NCI-H1105 (cell line): ENCODE data around the gene CCDC191.

Experiments
- DNase-seq: peaks from one replicate; lab custom pipeline; 2025; lab: John Stamatoyannopoulos, UW

CCDC191 gene, protein sequence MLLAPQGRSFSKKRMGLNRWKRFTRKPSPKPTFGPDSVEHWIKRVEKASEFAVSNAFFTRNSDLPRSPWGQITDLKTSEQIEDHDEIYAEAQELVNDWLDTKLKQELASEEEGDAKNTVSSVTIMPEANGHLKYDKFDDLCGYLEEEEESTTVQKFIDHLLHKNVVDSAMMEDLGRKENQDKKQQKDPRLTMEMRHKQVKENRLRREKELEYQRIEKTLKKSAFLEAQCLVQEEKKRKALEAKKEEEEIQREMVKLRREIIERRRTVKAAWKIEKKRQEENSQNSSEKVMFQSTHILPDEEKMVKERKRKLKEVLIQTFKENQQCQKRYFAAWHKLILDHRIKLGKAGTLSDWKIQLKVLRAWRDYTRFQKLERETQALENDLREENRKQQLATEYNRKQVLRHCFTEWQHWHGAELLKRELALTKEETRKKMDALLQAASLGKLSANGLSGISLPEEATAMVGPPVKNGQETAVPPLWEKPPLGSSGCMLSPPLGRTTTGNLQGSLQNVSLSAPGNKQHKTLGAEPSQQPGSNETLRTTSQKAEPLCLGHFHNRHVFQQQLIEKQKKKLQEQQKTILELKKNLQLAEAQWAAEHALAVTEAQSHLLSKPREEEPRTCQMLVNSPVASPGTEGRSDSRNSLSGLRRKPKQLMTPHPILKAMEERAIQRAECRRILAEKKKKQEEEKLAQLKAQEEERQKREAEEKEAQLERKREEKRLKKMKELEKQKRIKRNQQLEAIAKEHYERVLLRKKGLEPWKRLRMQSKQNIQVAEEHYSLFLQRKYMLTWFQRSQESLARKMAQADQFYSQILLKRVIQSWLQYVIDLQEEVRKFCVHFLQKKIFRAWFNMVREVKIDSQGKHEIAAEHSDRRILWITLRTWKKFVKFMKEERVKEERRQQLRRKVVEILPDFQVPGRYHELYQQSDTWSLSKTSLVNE

DNA sequence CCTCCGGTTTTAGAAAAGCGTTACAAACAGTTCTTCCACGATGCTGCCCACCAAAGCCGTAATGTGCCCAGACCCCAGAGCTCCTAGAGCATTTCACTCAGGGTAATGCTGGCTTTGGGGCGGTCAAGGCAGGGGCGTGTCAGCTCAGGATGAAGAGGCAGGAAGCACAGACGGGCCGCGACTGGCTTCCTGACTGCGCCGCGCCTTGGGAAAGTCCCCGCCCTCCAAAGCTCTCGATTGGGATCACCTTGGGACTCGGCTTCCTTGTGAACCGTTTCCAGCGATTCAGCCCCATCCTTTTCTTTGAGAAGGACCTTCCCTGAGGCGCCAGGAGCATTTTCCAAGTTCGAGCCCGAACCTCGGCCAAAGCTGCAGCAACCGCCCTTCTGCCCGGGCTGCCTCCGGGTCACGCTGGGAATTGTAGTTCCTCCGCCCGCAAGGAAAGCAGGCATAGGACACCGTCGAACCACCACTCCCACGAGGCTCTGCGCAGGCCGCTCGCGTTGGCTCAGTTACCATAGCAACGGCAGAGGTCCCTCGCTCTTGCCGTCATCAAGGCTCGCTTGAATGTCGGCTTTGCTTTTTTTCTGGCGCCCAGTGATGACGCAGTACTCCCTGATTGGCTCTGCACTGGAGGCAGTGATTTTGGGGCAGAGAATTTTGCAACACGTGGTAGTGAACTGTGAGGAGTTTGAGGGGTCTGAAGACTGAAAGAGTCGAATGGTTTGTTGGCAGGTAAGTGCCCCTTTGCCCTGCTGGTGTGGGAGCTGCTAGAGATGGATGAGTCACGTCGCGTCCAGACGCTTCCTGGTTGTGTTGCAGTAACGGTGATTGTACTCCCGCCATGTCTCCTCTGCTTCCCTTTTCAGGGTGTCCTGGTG lies at the start of gene CCDC191, which contains the start of gene QTRT2:
TSS of gene CCDC191 (minus strand) at position 397 of the 881 bp plus-strand sequence. CDS start at position 337, 60 bp downstream.
TSS of gene QTRT2 (plus strand) at position 608 of the 881 bp plus-strand sequence. CDS start 8,521 bp downstream, outside the sequence.
- peak; percentile 99 for DNase-seq

DNA sequence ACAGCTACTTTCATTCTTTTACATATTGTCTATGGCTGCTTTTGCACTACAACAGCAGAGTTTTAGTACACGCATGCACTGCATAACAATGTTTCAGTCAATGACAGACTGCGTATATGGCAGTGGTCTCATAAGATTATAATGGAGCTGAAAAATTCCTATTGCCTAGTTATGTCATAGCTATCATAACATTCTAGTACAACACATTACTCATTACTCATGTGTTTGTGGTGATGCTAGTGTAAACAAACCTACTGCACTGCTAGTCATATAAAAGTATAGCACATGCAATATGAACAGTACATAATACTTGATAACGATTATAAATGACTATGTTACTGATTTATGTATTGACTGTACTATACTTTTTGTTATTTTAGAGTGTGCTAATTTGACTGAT lies 48.1 kb upstream of the CCDC191 start:
- no peak for DNase-seq

DNA sequence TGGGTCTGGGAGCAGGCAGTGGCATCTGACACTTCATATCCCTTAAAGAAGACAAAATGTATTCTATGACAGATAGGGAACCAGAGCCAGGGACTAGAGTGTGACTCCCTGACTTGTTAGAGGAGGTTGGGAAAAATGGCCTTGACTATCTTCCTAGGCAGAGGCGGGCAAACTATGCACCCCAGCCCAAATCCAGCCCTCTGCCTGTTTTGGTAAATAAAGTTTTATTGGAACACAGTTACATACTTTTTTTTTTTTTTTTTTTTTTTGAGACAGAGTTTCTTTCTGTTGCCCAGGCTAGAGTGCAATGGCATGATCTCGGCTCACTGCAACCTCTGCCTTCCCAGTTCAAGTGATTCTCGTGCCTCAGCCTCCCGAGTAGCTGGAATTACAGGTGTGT lies 47.5 kb upstream of the CCDC191 start:
- DNase-seq, result no peak

DNA sequence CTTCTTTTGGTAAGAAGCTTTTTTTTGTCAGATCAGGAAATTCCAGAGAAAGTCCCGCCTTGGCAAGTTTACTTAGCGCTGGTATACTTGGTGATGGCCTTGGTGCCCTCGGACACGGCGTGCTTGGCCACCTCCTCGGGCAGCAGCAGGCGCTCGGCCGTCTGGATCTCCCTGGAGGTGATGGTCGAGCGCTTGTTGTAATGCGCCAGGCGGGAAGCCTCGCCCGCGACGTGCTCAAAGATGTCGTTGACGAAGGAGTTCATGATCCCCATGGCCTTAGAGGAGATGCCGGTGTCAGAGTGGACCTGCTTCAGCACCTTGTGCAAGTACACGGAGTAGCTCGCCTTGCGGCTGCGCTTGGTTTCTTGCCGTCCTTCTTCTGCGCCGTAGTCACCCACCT lies 46.9 kb upstream of the CCDC191 start:
- no peak for DNase-seq

DNA sequence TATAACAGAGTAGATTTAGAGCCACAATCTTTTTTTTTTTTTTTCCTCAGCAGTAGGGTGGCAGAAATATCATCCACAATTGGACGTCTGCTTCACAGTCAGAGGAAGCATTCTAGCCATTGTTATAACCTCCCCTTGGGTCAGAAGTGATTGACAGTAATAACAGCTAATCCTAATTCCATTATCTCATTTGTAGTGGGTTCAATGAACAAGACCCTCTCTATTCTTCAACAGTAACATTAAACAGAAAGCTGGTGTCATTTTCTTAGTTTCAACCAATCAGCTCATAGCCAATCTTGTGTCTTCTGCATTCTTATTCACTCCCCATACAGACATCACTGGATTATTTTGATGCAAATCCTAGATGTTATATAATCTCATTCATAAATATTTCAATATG lies 44.8 kb upstream of the CCDC191 start:
- DNase-seq, result no peak

DNA sequence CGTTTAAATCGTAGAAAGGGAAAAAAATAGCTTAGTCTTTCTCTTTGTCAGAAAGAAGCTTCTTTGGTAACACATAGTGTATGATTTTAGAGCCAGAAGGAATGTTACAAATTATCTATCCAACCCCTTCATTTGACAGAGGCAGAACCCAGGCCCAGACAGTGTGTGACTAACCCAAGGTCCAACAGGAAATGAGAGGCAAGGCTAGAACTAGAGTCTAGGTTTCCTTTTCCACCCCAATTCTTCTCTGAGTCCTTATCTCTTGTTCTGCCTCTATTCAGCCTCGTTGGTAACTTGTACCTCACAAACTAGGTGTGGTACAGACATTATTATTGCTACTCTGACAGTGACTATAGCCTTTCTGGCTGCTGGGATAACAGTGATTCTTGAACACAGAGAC lies 39.5 kb upstream of the CCDC191 start:
- DNase-seq, result no peak

DNA sequence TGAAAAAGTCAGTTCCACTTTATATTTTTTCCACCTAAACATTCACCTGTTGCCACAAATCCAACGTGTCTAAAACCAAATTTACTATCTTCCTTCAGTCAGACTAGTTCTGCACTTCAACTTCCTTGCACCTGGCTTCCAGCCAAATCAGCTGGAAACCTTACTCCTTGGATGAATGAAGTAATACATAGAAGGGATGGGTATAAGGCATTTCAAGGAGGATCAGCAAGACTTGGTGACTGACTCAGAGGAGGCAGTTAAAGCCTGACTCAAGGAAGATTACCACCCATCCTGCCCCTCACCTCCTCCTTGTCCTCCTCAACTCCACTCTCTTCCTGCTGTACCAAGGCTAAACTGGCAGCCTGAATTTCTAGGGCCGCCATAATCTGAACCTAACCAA lies 37.3 kb upstream of the CCDC191 start:
- DNase-seq, result no peak

DNA sequence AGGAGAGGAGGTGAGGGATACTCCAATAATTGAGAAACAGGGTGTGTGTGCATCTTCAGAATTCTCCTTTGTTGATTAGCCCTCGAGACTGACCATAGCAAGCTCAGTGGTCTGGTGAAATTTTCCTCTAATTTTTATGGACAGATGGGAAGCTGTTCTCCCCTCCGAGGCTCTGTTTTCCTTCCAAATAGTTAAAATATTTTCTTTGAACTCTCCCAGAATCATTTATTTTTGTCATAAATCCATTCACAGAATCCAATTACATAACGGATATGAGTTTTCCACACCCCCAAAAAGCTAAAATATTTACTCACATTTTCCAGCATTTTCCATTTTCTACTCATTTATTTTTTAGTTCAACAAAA lies 36.7 kb upstream of the CCDC191 start:
- no peak for DNase-seq

DNA sequence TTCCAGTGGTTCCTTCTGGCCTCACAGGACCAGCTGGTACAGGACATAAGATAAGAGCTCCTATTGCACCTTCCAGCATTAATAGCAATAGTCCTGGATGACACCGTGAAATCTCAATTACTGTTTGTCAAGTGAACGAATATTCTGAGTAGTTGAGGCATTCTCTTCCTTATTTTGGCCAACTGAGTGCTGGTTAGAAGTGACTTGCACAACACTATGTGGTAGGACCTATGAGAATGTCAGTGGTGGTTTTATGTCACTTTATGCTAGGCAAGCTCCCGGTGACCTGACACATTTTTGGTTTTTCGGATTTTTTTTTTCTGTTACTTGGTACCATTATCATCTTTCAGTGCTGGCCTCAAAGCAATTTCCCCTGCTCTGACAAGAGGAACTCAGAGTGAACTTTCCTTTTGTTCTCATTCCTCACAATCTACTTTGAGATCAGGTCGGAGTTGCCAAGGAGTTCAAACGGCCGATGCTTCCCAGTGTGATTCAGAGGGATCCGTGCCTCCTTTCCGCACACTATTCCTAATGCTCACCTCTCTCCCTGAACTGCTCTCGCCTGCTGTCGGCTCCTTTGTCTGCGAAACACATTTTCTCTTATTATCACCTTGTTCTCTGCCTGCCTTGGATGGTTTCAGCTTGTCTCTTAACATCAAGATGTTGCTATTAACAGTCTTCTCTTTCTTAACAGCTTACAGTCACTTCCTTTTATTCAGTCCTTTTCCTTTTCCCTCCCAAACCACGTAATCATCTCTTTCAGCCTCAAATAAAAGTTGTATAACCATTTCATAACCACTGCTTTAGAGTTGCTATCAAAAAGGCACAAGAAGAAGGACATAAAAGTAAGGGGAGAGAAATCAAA lies 36.1 kb upstream of the CCDC191 start:
- no peak for DNase-seq

DNA sequence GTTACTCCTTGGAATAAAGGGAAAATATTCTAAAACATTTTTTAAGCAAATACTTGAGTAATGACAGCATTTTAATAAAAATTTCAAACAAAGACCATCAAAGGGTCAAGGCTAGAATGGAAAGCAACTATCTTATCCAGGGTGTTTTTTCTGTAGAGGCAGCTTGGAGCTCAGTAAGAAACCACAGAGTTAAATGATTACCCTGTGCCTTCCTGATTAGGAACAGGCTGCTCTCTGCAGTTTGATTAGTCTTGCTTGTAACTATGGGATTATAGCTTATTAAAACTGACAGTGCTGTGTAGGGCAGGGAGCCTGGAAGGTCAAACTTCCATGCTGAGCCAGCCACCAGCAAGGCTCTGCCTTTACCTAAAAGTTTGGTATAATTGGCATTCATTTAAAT lies 33.3 kb upstream of the CCDC191 start:
- DNase-seq, result no peak

DNA sequence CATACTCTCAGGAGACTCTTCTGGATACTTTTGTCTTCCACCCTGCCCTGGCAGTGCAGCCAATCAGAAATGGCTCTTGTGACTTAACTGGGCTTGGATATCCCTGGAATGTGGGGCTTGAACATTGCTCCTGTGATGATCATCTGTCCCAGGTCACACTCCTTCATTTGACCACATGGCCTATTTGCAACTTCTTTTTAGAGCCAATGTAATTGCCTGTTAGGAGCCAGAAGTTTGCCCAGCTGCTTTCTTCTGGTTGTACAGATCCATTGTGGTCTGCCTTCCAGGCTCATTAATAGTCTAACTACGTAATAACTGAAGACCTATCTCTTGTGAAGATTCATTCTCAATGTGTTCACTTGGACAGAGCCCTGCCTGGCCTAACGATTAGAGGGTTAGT lies 30.0 kb upstream of the CCDC191 start:
- DNase-seq, result no peak

DNA sequence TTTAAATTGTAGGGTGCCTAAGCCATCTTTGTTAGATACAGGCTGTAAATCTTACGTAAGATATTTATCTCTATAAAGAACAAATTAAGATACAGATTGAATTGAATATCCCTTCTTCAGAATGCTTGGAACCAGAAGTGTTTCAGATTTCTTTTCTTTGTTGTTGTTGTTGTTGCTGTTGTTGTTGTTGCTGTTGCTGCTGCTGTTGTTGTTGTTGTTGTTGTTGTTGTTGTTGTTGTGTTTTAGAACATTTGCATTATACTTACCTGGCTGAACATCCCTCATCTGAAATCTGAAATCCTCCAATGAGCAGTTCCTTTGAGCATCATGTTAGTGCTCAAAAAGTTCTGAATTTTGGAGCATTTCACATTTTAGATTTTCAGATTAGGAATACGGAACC lies 26.8 kb upstream of the CCDC191 start:
- no peak for DNase-seq

DNA sequence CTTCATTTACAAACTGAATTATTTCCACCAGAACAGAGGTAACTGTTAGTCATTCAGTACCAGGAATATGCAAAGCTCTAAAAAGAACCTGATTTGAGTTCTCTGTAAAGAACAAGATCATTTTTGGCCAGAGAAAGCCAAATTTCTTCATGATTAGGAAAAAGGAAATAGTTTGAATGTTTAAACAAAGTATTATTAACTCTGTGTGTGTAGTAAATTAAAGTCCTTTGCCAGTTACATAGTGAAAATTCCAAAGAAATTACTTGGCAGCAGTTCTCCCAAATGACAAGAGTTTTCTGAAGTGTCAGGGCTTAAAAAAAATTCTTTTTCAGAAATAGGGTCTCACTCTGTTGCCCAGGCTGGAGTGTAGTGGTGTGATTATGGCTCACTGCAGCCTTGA lies 24.7 kb upstream of the CCDC191 start:
- DNase-seq, result no peak

DNA sequence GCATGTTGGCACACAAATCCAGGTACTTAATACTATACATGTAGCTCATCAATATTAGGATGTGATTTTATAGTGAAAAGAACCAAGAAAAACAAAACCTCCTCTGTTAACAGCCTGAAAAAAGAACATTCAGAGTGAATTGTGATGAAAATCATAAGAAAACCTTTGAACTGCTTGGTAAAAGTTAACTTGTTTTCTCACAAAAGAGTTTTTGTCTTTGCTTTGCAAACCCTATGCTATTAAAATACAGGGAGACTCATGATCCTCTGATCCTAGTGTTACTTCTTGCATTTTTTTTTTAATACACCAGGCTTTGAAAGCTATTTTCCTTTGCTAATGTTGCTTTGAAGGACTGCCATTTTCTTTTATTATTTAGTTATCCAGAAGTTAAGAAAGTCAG lies 23.9 kb upstream of the CCDC191 start:
- DNase-seq, result no peak

DNA sequence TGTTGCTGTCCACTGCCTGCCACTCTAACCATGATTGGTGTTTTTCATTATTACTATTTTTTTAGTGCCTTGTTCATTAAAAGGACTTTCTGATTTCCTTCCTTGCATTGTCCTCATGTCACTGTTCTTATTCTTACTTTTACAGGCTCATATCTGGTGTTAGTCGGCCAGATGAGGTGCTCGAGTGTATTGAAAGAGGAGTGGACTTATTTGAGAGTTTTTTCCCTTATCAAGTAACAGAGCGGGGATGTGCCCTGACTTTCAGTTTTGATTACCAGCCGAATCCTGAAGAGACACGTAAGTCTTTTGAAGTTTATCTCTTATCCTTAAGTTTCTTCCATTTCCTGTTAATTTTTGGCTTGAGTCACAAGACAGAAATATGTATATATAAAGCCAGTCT lies 23.4 kb upstream of the CCDC191 start:
- DNase-seq, result no peak

DNA sequence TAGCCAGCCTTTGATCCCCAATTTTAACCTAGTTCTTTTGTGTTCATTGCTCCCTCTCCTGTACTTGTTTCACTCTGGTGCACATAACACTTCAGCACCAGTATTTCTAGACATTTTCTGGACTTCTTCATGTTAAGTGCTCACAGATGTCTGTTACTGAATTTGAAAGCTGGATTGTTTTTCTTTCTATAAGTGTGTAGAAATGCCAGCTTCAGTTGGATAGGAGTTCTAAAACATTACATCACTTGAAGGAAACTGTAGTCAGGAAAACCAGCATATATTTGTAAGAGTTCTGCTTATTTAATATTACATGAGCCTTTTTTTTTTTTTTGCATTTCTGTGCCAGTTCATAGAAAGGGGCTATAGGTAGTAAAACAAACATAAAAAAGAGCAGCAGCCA lies 21.8 kb upstream of the CCDC191 start:
- DNase-seq, result no peak

DNA sequence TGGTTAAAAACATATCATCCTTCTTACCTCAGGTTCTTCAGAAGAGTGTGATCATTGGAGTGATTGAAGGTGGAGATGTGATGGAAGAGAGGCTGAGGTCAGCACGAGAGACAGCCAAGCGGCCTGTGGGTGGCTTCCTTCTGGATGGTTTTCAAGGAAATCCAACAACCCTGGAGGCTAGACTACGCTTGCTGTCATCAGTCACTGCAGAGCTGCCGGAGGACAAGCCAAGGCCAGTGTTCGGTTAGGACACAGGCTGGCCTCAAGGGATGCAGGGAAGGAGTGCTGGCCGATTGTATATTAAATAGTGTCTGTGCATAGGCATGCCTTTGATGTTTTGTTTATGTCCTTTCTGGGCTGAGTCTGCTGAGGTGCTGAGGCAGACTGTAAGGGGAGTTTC lies 20.4 kb upstream of the CCDC191 start:
- DNase-seq, result no peak

DNA sequence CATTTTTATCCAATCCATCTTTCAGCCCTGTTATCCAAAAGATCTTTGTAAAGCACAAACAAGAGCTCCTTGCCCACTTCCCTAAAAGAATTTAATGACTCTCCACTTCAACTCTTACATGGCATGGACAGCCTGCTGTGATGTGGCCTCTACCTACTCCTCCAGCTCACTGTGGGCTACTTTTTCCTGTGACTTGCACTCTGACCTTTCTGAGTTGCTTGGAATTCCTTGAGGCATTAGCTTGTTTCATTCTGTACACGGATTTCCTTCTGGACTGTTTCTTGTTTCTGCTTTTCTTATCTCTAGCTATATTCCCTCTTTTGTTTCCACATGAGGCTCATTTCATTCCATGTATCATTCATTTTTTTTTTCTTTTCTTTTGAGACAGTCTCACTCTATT lies 15.5 kb upstream of the CCDC191 start:
- DNase-seq, result no peak

DNA sequence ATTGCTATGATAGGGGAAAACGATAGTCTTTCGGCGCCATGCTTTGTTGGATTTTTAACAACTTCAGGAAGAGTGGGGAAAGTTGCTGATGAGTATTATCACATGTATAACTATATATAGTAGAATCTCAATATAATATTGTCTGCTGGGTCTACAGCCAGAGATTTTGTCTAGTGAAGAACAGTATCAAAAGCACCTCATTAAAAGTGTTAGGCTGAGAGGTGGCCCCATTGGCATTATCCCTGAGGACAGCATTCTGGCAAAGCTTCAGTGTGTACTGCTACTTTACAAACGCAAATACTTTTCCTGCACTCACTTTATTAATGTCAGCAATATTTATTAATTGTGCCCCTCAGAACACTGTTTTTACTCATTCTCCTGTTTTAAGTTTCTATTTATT lies 12.0 kb upstream of the CCDC191 start:
- no peak for DNase-seq

DNA sequence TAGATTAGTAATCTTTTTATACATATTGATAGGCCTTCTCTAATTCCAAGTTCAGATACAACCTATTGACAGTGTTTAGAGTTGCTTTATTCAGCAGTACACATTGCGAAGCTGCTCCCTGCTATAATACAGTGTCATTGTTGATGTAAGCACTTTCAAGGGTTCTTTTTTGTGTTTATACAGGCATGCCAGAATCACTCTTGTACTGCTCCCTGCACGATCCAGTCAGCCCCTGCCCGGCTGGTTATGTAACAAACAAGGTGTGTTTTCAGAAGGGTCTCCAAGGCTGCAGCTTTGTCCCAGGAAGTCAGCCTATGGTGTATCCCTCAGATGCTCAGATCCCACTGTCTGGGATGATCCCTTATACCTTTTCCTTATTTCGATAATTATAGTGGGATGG lies 11.5 kb upstream of the CCDC191 start:
- DNase-seq, result no peak
